HCT116 (cell line): ENCODE data around the gene MAP3K4. TPM values are rescaled to one million over a fixed set of nuclear protein-coding genes. Genes with fewer than 3 reads are reported as not detected.

Experiments
- ATAC-seq: fragments of 200-7000 bp; cut with Tn5 transposase; 2 replicates; pipeline ENCODE4 v1.9.1; 2020; ENCODE audit warnings: mild to moderate bottlenecking, moderate library complexity
- BruUV-seq: library from RNA; stranded (reverse); fragments of 400-500 nt; replicated peaks from 2 replicates; lab custom pipeline; 2021; lab: Mats Ljungman, UMichigan
- CTCF ChIA-PET: fragments of 300-600 bp; sonication (Branson Sonifier 250); formaldehyde crosslinking; loops from one replicate; lab custom pipeline; 2021; ENCODE audit warnings: antibody characterized with exemption; lab: Charles Lee
- POLR2A ChIA-PET: fragments of 300-600, 350-600 bp; sonication (Branson Sonifier 250); formaldehyde crosslinking; loops from one replicate; lab custom pipeline; 2021; ENCODE audit warnings: antibody characterized with exemption; lab: Charles Lee
- RAD21 ChIA-PET, 2 experiments: fragments of 300-600 bp; sonication (Branson Sonifier 250); formaldehyde crosslinking; loops; one replicate each; lab custom pipeline; 2023; ENCODE audit warnings: low total read pairs in 2 of 2; ENCODE audit not compliant: uncharacterized antibody in 2 of 2, unreplicated experiment in 2 of 2, low non-redundant PET in 1 of 2; lab: Charles Lee
- DNase-seq: peaks from one replicate; pipeline ENCODE4 v3.0.0-alpha.2; 2010; ENCODE audit warnings: low read depth, low spot score
- H2AFZ ChIP-seq: fragments of 200-600 bp; shearing (Covaris generic), sonication (generic); 2 replicates; pipeline ENCODE4 v1.6.1; 2017; ENCODE audit warnings: low read depth, mixed run types, mixed read lengths, antibody characterized with exemption, low read length; ENCODE audit not compliant: poor library complexity, severe bottlenecking
- H3K27ac ChIP-seq: 2 replicates; pipeline ENCODE4 v1.5.1; 2012; ENCODE audit warnings: low read depth, low read length
- H3K27me3 ChIP-seq: fragments of 200-600 bp; sonication (generic); 2 replicates; pipeline ENCODE4 v1.6.1; 2016; ENCODE audit warnings: mixed run types, low read length, mixed read lengths; ENCODE audit not compliant: insufficient read depth
- H3K36me3 ChIP-seq, 2 experiments: fragments of 200-500 bp in 1 of 2; fragments of 200-600 bp in 1 of 2; sonication (Bioruptor generic) in 1 of 2; sonication (generic) in 1 of 2; 2 replicates each; pipeline versions ENCODE4 v1.5.1 to v1.6.1; 2014 to 2016; ENCODE audit warnings: low read length in 2 of 2, inconsistent platforms in 1 of 2, mixed read lengths in 1 of 2, mixed run types in 1 of 2; ENCODE audit not compliant: insufficient read depth in 2 of 2, control insufficient read depth in 1 of 2
- H3K4me1 ChIP-seq, 2 experiments: fragments of 200-600 bp in 1 of 2; sonication (generic) in 1 of 2; 2 replicates each; pipeline versions ENCODE4 v1.5.1 to v1.6.1; 2012 to 2017; ENCODE audit warnings: low read length in 2 of 2, inconsistent platforms in 1 of 2, mild to moderate bottlenecking in 1 of 2, mixed read lengths in 1 of 2, mixed run types in 1 of 2, moderate library complexity in 1 of 2; ENCODE audit not compliant: insufficient read depth in 2 of 2, control insufficient read depth in 1 of 2
- H3K4me2 ChIP-seq: fragments of 200-600 bp; sonication (generic); 2 replicates; pipeline ENCODE4 v1.6.1; 2017; ENCODE audit warnings: mixed run types, low read length, mixed read lengths
- H3K4me3 ChIP-seq, 2 experiments: fragments of 200-600 bp in 1 of 2; sonication (generic) in 1 of 2; replicated peaks in 1 of 2; 2 replicates each; pipeline ENCODE4 v1.5.1; 2011 to 2016; ENCODE audit warnings: low read length in 2 of 2, control low read depth in 1 of 2, low read depth in 1 of 2, mild to moderate bottlenecking in 1 of 2, mixed read lengths in 1 of 2, mixed run types in 1 of 2
- H3K79me2 ChIP-seq: fragments of 200-600 bp; sonication (generic); 2 replicates; pipeline ENCODE4 v1.6.1; 2017; ENCODE audit warnings: mild to moderate bottlenecking, mixed run types, low read length, moderate library complexity, mixed read lengths; ENCODE audit not compliant: insufficient read depth
- H3K9ac ChIP-seq: fragments of 200-600 bp; sonication (generic); 2 replicates; pipeline ENCODE4 v1.6.1; 2016; ENCODE audit warnings: low read length, mixed read lengths
- H3K9me2 ChIP-seq: fragments of 200-600 bp; sonication (generic), shearing (Covaris generic); 2 replicates; pipeline ENCODE4 v1.6.1; 2017; ENCODE audit warnings: mixed run types, mild to moderate bottlenecking, moderate library complexity; ENCODE audit not compliant: insufficient read depth
- H3K9me3 ChIP-seq, 2 experiments: fragments of 200-500 bp in 1 of 2; fragments of 200-600 bp in 1 of 2; sonication (Bioruptor generic) in 1 of 2; sonication (generic) in 1 of 2; 2 replicates each; pipeline ENCODE4 v1.6.1; 2014 to 2017; ENCODE audit warnings: low read length in 2 of 2, mixed read lengths in 2 of 2, inconsistent platforms in 1 of 2, low read depth in 1 of 2, mild to moderate bottlenecking in 1 of 2, mixed run types in 1 of 2, moderate library complexity in 1 of 2; ENCODE audit not compliant: control insufficient read depth in 1 of 2, insufficient read depth in 1 of 2
- H4K20me1 ChIP-seq: fragments of 200-600 bp; sonication (generic), shearing (Covaris generic); 2 replicates; pipeline ENCODE4 v1.6.1; 2017; ENCODE audit warnings: mixed run types, mild to moderate bottlenecking, moderate library complexity; ENCODE audit not compliant: insufficient read depth
- ATF3 ChIP-seq: IDR thresholded peaks from 2 replicates; pipeline ENCODE4 v1.6.1; 2012
- CBX3 ChIP-seq: IDR thresholded peaks from 2 replicates; pipeline ENCODE4 v1.6.1; 2012; ENCODE audit warnings: low read depth
- CTCF ChIP-seq, 3 experiments: fragments of 200-600 bp in 1 of 3; sonication (generic) in 1 of 3; IDR thresholded peaks in 2 of 3; conservative IDR thresholded peaks in 1 of 3; 2 replicates each; pipeline ENCODE4 v1.5.1; 2012 to 2017; ENCODE audit warnings: low read depth in 2 of 3, low read length in 2 of 3, antibody characterized with exemption in 1 of 3, borderline replicate concordance in 1 of 3, control low read depth in 1 of 3, mild to moderate bottlenecking in 1 of 3, mixed read lengths in 1 of 3, mixed run types in 1 of 3, moderate library complexity in 1 of 3; ENCODE audit not compliant: insufficient read depth in 1 of 3
- EGR1 ChIP-seq: IDR thresholded peaks from 2 replicates; pipeline ENCODE4 v1.6.1; 2012; ENCODE audit warnings: low read depth
- ELF1 ChIP-seq: IDR thresholded peaks from 2 replicates; pipeline ENCODE4 v1.6.1; 2012; ENCODE audit warnings: low read depth, borderline replicate concordance
- EZH2phosphoT487 ChIP-seq: fragments of 200-600 bp; IDR thresholded peaks from 2 replicates; pipeline ENCODE4 v1.6.1; 2018; ENCODE audit warnings: antibody characterized with exemption, borderline replicate concordance
- FOSL1 ChIP-seq: IDR thresholded peaks from 2 replicates; pipeline ENCODE4 v1.6.1; 2012; ENCODE audit warnings: low read depth
- JUND ChIP-seq: IDR thresholded peaks from 2 replicates; pipeline ENCODE4 v1.6.1; 2012
- MAX ChIP-seq: IDR thresholded peaks from 2 replicates; pipeline ENCODE4 v1.6.1; 2012
- POLR2A ChIP-seq: IDR thresholded peaks from 2 replicates; pipeline ENCODE4 v1.7.0; 2011; ENCODE audit warnings: borderline replicate concordance; ENCODE audit not compliant: insufficient read depth, insufficient read length; ENCODE audit errors: extremely low read depth
- POLR2AphosphoS5 ChIP-seq: IDR thresholded peaks from 2 replicates; pipeline ENCODE4 v1.6.1; 2011; ENCODE audit warnings: mild to moderate bottlenecking, low read depth, low read length, moderate library complexity
- RAD21 ChIP-seq: IDR thresholded peaks from 2 replicates; pipeline ENCODE4 v1.6.1; 2012; ENCODE audit warnings: low read depth, mild to moderate bottlenecking
- REST ChIP-seq: IDR thresholded peaks from 2 replicates; pipeline ENCODE4 v1.6.1; 2012; ENCODE audit warnings: low read depth
- SP1 ChIP-seq: IDR thresholded peaks from 2 replicates; pipeline ENCODE4 v1.6.1; 2012; ENCODE audit warnings: low read depth
- SRF ChIP-seq: IDR thresholded peaks from 2 replicates; pipeline ENCODE4 v1.6.1; 2012; ENCODE audit warnings: low read depth
- TCF7L2 ChIP-seq: IDR thresholded peaks from 2 replicates; pipeline ENCODE4 v1.7.0; 2011; ENCODE audit warnings: borderline replicate concordance, inconsistent platforms; ENCODE audit not compliant: insufficient read depth, insufficient read length; ENCODE audit errors: extremely low read depth
- YY1 ChIP-seq: IDR thresholded peaks from 2 replicates; pipeline ENCODE4 v1.6.1; 2011; ENCODE audit warnings: low read length, low read depth, moderate library complexity, mild to moderate bottlenecking; ENCODE audit not compliant: insufficient replicate concordance; ENCODE audit errors: extremely low read depth
- ZBTB33 ChIP-seq: IDR thresholded peaks from 2 replicates; pipeline ENCODE4 v1.6.1; 2011; ENCODE audit warnings: mild to moderate bottlenecking, low read length, moderate library complexity; ENCODE audit not compliant: insufficient replicate concordance; ENCODE audit errors: extremely low read depth
- ZFX ChIP-seq: fragments of 450-650 bp; IDR thresholded peaks from 2 replicates; pipeline ENCODE4 v1.6.1; 2017
- ZNF274 ChIP-seq: fragments of 200-500 bp; sonication (Bioruptor generic); IDR thresholded peaks from 2 replicates; pipeline ENCODE4 v1.6.1; 2014; ENCODE audit warnings: mild to moderate bottlenecking, low read depth, low read length, inconsistent platforms
- intact Hi-C: fragments of 100-400 bp; cut with micrococcal nuclease; formaldehyde crosslinking; loops from 2 replicates; pipeline ENCODE4 v1.10.0; 2022
- total RNA-seq: library from RNA; stranded (reverse); gene quantifications from one replicate; pipeline ENCODE4 v1.2.1, GENCODE V29; 2021; ENCODE audit not compliant: unreplicated experiment

Gene MAP3K4
- total RNA-seq, 1 experiment from 2014 or later, result 46.5 TPM

GRCh38 chr6:161139766-161140553 lies 148.4 kb downstream of the MAP3K4 start:
- H3K4me1 ChIP-seq, result no peaks in the 10 kb centered on the region
- TF ChIP-seq MAX, result no peak
- no peak for TF ChIP-seq SRF
- no peak for TF ChIP-seq CBX3
- TF ChIP-seq TCF7L2, result no peak
- TF ChIP-seq YY1, result no peak
- no peak for TF ChIP-seq ELF1
- no peak for TF ChIP-seq CTCF (IDR thresholded peaks at IDR 0.05 in 2 of 3, conservative IDR thresholded peaks at IDR 0.05 in 1 of 3; ENCODE audit: borderline replicate concordance in 1 of 3, insufficient read depth in 1 of 3, low read depth in 2 of 3, low read length in 2 of 3)
- TF ChIP-seq EZH2phosphoT487, result no peak
- no peak for TF ChIP-seq JUND
- no peak for TF ChIP-seq POLR2A
- TF ChIP-seq ATF3, result no peak
- TF ChIP-seq ZBTB33, result no peak
- no peak for TF ChIP-seq FOSL1
- TF ChIP-seq SP1, result no peak
- TF ChIP-seq ZNF274, result no peak
- no peak for TF ChIP-seq ZFX
- TF ChIP-seq POLR2AphosphoS5, result no peak
- no peak for TF ChIP-seq EGR1
- no peak for TF ChIP-seq REST
- no peak for TF ChIP-seq RAD21
- ChIA-PET RAD21 (no interaction called here), POLR2A (no interaction called here), CTCF (no interaction called here)
- no TSS peak for BruUV-seq
- H3K79me2 ChIP-seq, result no peaks in the 10 kb centered on the region
- intact Hi-C loops, result no loop called here
- no peak overlapping the region for H3K27ac ChIP-seq
- ATAC-seq, result peak; percentile 29; the same call in 1 of the 2 replicates
- no peak for DNase-seq
- H3K4me2 ChIP-seq, result no peak overlapping the region
- H4K20me1 ChIP-seq, result no peaks in the 10 kb centered on the region
- no peak overlapping the region for H3K9ac ChIP-seq
- H3K9me2 ChIP-seq, result no peaks in the 10 kb centered on the region
- H3K9me3 ChIP-seq, result no peaks in the 10 kb centered on the region
- H3K4me3 ChIP-seq, result no peak overlapping the region
- no peaks in the 10 kb centered on the region for H3K27me3 ChIP-seq
- no peak overlapping the region for H2AFZ ChIP-seq
- H3K36me3 ChIP-seq, result no peaks in the 10 kb centered on the region; a peak in 1 of 4 replicates
